GM21423 (cell line): Measurements from ENCODE around the gene ANXA5.

Experiments
- ATAC-seq: cut with Tn5 transposase; IDR thresholded peaks from one replicate; pipeline ENCODE4 v1.9.1; 2021; ENCODE audit warnings: mild to moderate bottlenecking, moderate library complexity; ENCODE audit not compliant: unreplicated experiment

The ANXA5 gene

GRCh38 chr4:121650741-121651140 lies 46.0 kb downstream of the ANXA5 start:
- no peak for ATAC-seq

GRCh38 chr4:121648516-121648915 lies 48.3 kb downstream of the ANXA5 start:
- no peak for ATAC-seq

GRCh38 chr4:121642876-121643585 lies 53.7 kb downstream of the ANXA5 start:
- no peak for ATAC-seq

- ATAC-seq = no peak
Measured at GRCh38 chr4:121642292-121642691, 54.5 kb downstream of the ANXA5 start.

GRCh38 chr4:121633653-121634052 lies 63.1 kb downstream of the ANXA5 start:
- ATAC-seq = no peak

- no peak for ATAC-seq
Measured at GRCh38 chr4:121632636-121633035, 64.1 kb downstream of the ANXA5 start.
